Esophagus muscularis mucosa (tissue), 4 donors: ENCODE data around the gene ELFN2. TPM values are rescaled to one million over a fixed set of nuclear protein-coding genes. Genes with fewer than 3 reads are reported as not detected.

Source experiments
- DNase-seq: peaks from one replicate; pipeline ENCODE4 v3.0.0-alpha.2; 2017; ENCODE audit errors: extremely low spot score
- H3K27ac ChIP-seq, 4 donors: fragments of 200-600 bp; sonication (generic); replicated peaks in 1 of 4; 1 replicate in 3 of 4; 2 replicates in 1 of 4; pipeline ENCODE4 v1.5.1; 2016 to 2019; ENCODE audit warnings: mild to moderate bottlenecking in 1 of 4
- H3K27me3 ChIP-seq, 4 donors: fragments of 200-600 bp; sonication (generic); one replicate each; pipeline versions ENCODE4 v1.5.1 to v1.6.0; 2016 to 2019
- H3K36me3 ChIP-seq, 4 donors: fragments of 200-600 bp; sonication (generic); one replicate each; pipeline ENCODE4 v1.5.1; 2016 to 2019
- H3K4me1 ChIP-seq, 4 donors: fragments of 200-600 bp; sonication (generic); one replicate each; pipeline ENCODE4 v1.5.1; 2016 to 2019
- H3K4me3 ChIP-seq, 4 donors: fragments of 200-600 bp; sonication (generic); 1 replicate in 2 of 4; 2 replicates in 2 of 4; pipeline ENCODE4 v1.5.1; 2016 to 2019; ENCODE audit warnings: mild to moderate bottlenecking in 4 of 4, moderate library complexity in 1 of 4
- H3K9me3 ChIP-seq, 4 donors: fragments of 200-600 bp; sonication (generic); 1 replicate in 3 of 4; 2 replicates in 1 of 4; pipeline ENCODE4 v1.5.1; 2016 to 2019
- EP300 ChIP-seq: sonication (generic); formaldehyde crosslinking; IDR thresholded peaks from one replicate; pipeline ENCODE4 v1.6.1; 2017; ENCODE audit warnings: antibody characterized with exemption
- POLR2A ChIP-seq: fragments of 450-650 bp; IDR thresholded peaks from one replicate; pipeline ENCODE4 v1.6.1; 2017; ENCODE audit warnings: antibody characterized with exemption, moderate library complexity, mild to moderate bottlenecking, low read depth
- POLR2AphosphoS5 ChIP-seq, 2 donors: sonication (generic); formaldehyde crosslinking; IDR thresholded peaks; one replicate each; pipeline ENCODE4 v1.6.1; 2017; ENCODE audit warnings: antibody characterized with exemption in 2 of 2
- WGBS: methylation state at CpG from one replicate; pipeline ENCODE4 v1.1.5; 2018; 5-methylcytosine and 5-hydroxymethylcytosine counted together
- intact Hi-C: fragments of 100-400 bp; cut with DNase I; formaldehyde crosslinking; loops from one replicate; pipeline ENCODE4 v1.15.1; 2023
- total RNA-seq, 4 donors: library from RNA; depleted of rRNA; stranded (reverse); fragments of >200 nt; gene quantifications; one replicate each; pipeline versions ENCODE4 v1.1.0 to v1.2.1, GENCODE V29; 2016
- TF ChIP-seq, protein P1 (sequence below), 3 experiments: fragments of 200-600 bp in 2 of 3; fragments of 450-650 bp in 1 of 3; sonication (generic) in 2 of 3; IDR thresholded peaks; one replicate each; pipeline ENCODE4 v1.5.1; 2017 to 2019; ENCODE audit warnings: antibody characterized with exemption in 3 of 3, mild to moderate bottlenecking in 2 of 3, moderate library complexity in 1 of 3

The ELFN2 gene
- total RNA-seq, 4 donors from 2014 or later = 0.17 TPM; not detected in 2

DNA sequence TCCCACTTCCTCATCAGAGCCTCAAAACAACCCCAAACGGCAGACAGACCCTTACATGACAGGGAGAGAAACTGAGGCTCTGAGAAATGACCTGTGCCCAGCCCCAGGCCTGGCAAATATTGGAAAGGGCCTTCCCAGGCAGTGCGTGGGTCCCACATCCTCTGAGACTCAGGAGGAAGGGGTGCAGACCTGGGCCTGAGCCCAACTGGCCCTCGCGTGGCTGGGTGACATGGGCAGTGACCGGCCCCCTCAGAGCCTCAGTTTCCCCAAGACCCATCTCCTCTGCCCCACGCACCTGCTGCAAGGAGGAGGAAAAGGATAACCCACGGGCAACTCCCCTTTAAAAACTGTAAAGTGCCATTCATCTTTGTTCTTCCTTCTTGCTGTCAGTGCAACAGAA, 35.6 kb downstream of the ELFN2 start:
- 96% methylated on average over 5 of the region's 7 CpGs for WGBS
- H3K27ac ChIP-seq = no peak overlapping the region
- intact Hi-C loops = no loop called here
- H3K4me3 ChIP-seq = no peak overlapping the region
- no peaks in the 10 kb centered on the region for H3K9me3 ChIP-seq
- DNase-seq = no peak
- TF ChIP-seq POLR2A = no peak
- TF ChIP-seq EP300 = no peak
- TF ChIP-seq, protein P1, sequence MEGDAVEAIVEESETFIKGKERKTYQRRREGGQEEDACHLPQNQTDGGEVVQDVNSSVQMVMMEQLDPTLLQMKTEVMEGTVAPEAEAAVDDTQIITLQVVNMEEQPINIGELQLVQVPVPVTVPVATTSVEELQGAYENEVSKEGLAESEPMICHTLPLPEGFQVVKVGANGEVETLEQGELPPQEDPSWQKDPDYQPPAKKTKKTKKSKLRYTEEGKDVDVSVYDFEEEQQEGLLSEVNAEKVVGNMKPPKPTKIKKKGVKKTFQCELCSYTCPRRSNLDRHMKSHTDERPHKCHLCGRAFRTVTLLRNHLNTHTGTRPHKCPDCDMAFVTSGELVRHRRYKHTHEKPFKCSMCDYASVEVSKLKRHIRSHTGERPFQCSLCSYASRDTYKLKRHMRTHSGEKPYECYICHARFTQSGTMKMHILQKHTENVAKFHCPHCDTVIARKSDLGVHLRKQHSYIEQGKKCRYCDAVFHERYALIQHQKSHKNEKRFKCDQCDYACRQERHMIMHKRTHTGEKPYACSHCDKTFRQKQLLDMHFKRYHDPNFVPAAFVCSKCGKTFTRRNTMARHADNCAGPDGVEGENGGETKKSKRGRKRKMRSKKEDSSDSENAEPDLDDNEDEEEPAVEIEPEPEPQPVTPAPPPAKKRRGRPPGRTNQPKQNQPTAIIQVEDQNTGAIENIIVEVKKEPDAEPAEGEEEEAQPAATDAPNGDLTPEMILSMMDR (IDR thresholded peaks at IDR 0.05) = no peak
- no peak for TF ChIP-seq POLR2AphosphoS5 (IDR thresholded peaks at IDR 0.05)
- H3K4me1 ChIP-seq = no peaks in the 10 kb centered on the region
- peaks cover 0 to 63% (median 3%) of the 10 kb centered on the region in 4 donors for H3K27me3 ChIP-seq
- no peaks in the 10 kb centered on the region for H3K36me3 ChIP-seq

DNA sequence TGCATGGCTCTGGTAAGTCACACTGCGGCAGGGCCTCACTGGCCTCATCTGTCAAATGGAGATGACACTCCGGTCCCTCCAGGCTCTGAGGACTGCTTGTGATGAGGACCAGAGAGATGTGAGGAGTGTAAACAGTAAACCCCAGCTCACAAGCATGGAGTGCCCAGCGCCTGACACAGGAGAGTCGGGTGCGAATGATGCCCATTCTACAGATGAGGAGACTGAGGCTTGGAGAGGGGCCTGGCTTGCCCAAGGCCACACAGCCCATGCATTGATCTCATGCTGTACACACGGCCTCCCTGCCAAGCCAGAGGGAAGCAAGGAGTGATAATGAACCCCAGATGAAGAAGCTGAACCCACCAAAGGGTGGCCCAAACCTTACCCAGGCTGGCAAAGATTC, 37.2 kb downstream of the ELFN2 start:
- H3K36me3 ChIP-seq = no peaks in the 10 kb centered on the region
- 92% methylated on average over 6 of the region's 6 CpGs for WGBS
- H3K4me1 ChIP-seq = no peaks in the 10 kb centered on the region
- H3K27me3 ChIP-seq = peaks cover 0 to 63% (median 3%) of the 10 kb centered on the region in 4 donors
- no peak for TF ChIP-seq POLR2A
- TF ChIP-seq EP300 = no peak
- no peak for TF ChIP-seq POLR2AphosphoS5 (IDR thresholded peaks at IDR 0.05)
- TF ChIP-seq, protein P1 (IDR thresholded peaks at IDR 0.05) = no peak
- DNase-seq = no peak
- no peak overlapping the region for H3K4me3 ChIP-seq
- no peak overlapping the region for H3K27ac ChIP-seq
- no peaks in the 10 kb centered on the region for H3K9me3 ChIP-seq
- intact Hi-C loops = no loop called here

DNA sequence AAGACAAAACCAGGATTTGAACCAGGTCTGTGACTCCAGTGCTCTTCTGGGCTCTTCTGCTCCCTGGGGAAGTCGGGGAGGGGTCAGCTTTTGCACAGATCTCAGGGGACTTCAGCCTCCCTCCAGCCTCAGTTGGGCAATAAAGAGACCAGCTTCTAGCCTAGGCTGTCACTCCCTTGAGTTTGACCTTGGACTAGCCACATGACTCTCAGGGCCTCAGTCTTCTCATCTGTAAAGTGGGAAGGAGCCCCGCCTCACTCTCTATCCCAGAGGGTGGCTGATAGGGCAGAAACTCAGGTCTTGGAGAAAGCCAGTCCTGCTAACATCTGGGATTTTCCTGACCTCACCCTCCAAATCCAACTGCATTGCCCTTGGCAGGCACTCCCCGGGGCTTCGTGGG, 38.7 kb downstream of the ELFN2 start:
- 92% methylated on average over 4 of the region's 4 CpGs for WGBS
- TF ChIP-seq EP300 (no peak), POLR2AphosphoS5 (IDR thresholded peaks at IDR 0.05) (no peak), POLR2A (no peak)
- TF ChIP-seq, protein P1 (IDR thresholded peaks at IDR 0.05) = no peak
- DNase-seq = no peak

DNA sequence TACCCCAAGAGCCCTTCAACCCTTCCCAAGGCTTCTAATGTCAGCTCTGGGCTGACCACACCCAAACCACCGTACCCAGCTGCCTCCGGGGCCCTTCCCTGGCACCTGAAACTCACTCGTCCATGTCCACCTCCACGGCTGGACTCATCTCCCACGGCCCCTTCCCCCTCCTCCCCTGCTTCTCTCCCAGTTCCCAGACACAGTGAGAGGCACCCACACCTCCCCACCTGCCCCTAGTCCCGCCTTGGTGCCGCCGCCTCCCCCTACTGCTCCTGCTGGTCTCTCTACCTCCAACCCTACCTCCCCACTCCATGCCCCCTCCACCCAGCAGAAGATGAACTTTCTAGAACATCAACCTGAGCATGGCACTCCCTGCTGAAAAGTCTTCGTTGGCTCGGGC, 39.5 kb downstream of the ELFN2 start:
- Histone ChIP-seq H3K36me3 (no peaks in the 10 kb centered on the region), H3K27me3 (peaks cover 0 to 71% (median 3%) of the 10 kb centered on the region in 4 donors), H3K4me1 (no peaks in the 10 kb centered on the region), H3K9me3 (no peaks in the 10 kb centered on the region), H3K27ac (no peak overlapping the region), H3K4me3 (no peak overlapping the region)
- intact Hi-C loops = no loop called here
- no peak for DNase-seq
- TF ChIP-seq EP300 = no peak
- TF ChIP-seq, protein P1 (IDR thresholded peaks at IDR 0.05) = no peak
- no peak for TF ChIP-seq POLR2A
- no peak for TF ChIP-seq POLR2AphosphoS5 (IDR thresholded peaks at IDR 0.05)
- WGBS = 62% methylated on average over 10 of the region's 10 CpGs

More for the DNA sequence above, 38.7 kb downstream of the ELFN2 start:
- Histone ChIP-seq H3K4me1 (no peaks in the 10 kb centered on the region), H3K27ac (no peak overlapping the region), H3K4me3 (no peak overlapping the region), H3K9me3 (no peaks in the 10 kb centered on the region), H3K27me3 (peaks cover 0 to 64% (median 3%) of the 10 kb centered on the region in 4 donors), H3K36me3 (no peaks in the 10 kb centered on the region)
- intact Hi-C loops = no loop called here

DNA sequence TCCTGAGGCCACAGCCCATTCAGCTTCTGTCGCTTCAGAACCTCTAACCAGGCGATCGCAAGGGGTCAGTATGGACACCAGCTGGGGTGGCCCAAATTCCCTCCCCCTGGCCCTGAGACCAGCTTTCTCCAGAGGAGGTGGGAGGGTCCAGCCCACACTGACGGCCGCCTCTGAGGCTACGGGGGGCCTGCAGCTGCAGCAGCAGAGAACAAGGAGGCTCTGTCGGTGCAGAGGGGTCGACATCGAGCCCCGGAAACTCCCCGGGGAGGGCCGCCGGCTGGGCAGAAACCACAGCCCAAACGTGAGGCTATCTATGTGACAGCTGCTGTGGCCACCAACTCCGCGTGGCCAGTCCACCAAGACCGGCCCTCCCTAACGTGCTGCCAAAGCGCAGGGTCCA, 40.8 kb downstream of the ELFN2 start:
- Histone ChIP-seq H3K36me3 (no peaks in the 10 kb centered on the region), H3K4me1 (no peaks in the 10 kb centered on the region), H3K27ac (no peak overlapping the region), H3K9me3 (no peaks in the 10 kb centered on the region), H3K4me3 (no peak overlapping the region), H3K27me3 (peaks cover 0 to 80% (median 3%) of the 10 kb centered on the region in 4 donors)
- TF ChIP-seq, protein P1 (IDR thresholded peaks at IDR 0.05) = no peak
- no peak for DNase-seq
- WGBS = 49% methylated on average over 14 of the region's 19 CpGs
- intact Hi-C loops = no loop called here
